DMS153 (cell line): ENCODE results near the gene DLG4.

Experiments used
- DNase-seq: peaks from one replicate; lab custom pipeline; 2025; lab: John Stamatoyannopoulos, UW

Gene DLG4

GRCh38 chr17:7156342-7156940 lies 63.2 kb downstream of the DLG4 start:
- DNase-seq, result no peak

- no peak for DNase-seq
Measured at GRCh38 chr17:7147772-7148171, 71.9 kb downstream of the DLG4 start.

- DNase-seq, result no peak
Measured at GRCh38 chr17:7146115-7146514, 73.5 kb downstream of the DLG4 start.

- no peak for DNase-seq
Measured at GRCh38 chr17:7144213-7144612, 75.4 kb downstream of the DLG4 start.

GRCh38 chr17:7141824-7142223 lies 77.8 kb downstream of the DLG4 start:
- DNase-seq, result no peak

- no peak for DNase-seq
Measured at GRCh38 chr17:7139400-7139799, 80.2 kb downstream of the DLG4 start.

GRCh38 chr17:7138800-7139381 lies 80.7 kb downstream of the DLG4 start:
- DNase-seq, result no peak

GRCh38 chr17:7137171-7137943 lies 82.3 kb downstream of the DLG4 start:
- no peak for DNase-seq
